ENCODE data around the gene LRRTM1.

LRRTM1 gene

DNA sequence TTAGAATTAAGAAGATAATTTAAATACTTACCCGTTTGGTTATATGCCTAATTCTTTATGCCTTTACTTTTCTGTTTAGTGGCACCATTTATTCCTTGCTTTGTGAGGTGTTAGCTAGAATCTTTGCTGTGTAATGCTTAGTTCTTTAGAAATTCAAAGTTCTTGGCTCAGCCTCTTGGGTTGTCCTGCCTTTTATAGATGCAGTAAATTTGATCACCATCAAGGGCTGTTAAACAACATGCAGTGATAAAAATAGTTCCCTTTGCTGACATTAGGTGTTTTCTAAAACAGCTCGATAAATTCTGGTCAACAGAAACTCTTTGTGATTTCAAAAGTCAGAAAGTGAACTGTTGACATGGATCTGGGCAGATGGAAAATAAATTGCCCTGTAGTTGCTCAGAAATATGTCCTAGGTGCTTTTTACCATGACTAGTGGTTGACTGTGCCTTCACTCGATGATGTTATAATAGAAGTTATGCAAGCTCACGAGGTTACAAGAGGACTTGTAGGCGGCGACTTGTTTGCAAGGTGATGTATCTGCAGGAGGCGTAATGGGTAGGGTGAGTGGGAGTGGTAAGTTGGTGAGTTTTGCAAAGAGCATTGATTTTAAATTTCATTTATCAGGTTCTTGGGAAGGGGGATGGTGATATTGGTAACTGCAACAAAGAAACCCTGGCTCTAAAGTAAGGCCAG is 52.1 kb downstream of the LRRTM1 start:
- no peak for DNase-seq (ENCODE audit: low read depth in 1 of 2, low spot score in 1 of 2)

Data from activated T-helper 1 cell treated with anti-CD3 and anti-CD28 coated beads, Interleukin-2, amount 50 U/mL, for 16 hours (primary cell).